K562 (cell line): ENCODE data around the gene SLC25A10. TPM values are rescaled to one million over a fixed set of nuclear protein-coding genes. Genes with fewer than 3 reads are reported as not detected.
A peak's percentile ranks its signal among the peaks of the same experiment; 100 is the strongest.

Source experiments
- ATF6 ChIP-seq: sonication (generic); formaldehyde crosslinking; IDR thresholded peaks from 2 replicates; pipeline ENCODE4 v1.4.0; 2020; ENCODE audit warnings: mild to moderate bottlenecking, missing genetic modification reagents
- CHD2 ChIP-seq: IDR thresholded peaks from 2 replicates; pipeline ENCODE4 v1.6.1; 2011; ENCODE audit warnings: low read depth, low read length
- CLOCK ChIP-seq: fragments of 250-450 bp; sonication (Bioruptor Pico); IDR thresholded peaks from 2 replicates; pipeline ENCODE4 v1.4.0; 2020; ENCODE audit warnings: mild to moderate bottlenecking, moderate library complexity, borderline replicate concordance
- DDX20 ChIP-seq: fragments of 450-650 bp; IDR thresholded peaks from 2 replicates; pipeline ENCODE4 v1.6.1; 2016; ENCODE audit warnings: missing genetic modification characterization, low read depth, mild to moderate bottlenecking, missing compliant biosample characterization, moderate library complexity
- HOXB6 ChIP-seq: fragments of 250-450 bp; sonication (Bioruptor Pico); IDR thresholded peaks from 2 replicates; pipeline ENCODE4 v1.5.1; 2022; ENCODE audit warnings: mild to moderate bottlenecking, borderline replicate concordance
- POLR2AphosphoS5 ChIP-seq: IDR thresholded peaks from 2 replicates; pipeline ENCODE4 v1.6.1; 2011; ENCODE audit warnings: mild to moderate bottlenecking, low read depth, low read length, moderate library complexity; ENCODE audit not compliant: control insufficient read depth, insufficient read depth
- RBFOX2 ChIP-seq: fragments of 200-400 bp; formaldehyde crosslinking; IDR thresholded peaks from 2 replicates; pipeline ENCODE4 v1.6.1; 2017; ENCODE audit warnings: low read depth, mild to moderate bottlenecking, low read length, moderate library complexity
- SOX6 ChIP-seq: fragments of 450-650 bp; IDR thresholded peaks from 2 replicates; pipeline ENCODE4 v1.6.1; 2014; ENCODE audit warnings: mild to moderate bottlenecking
- TAL1 ChIP-seq: fragments of 450-650 bp; IDR thresholded peaks from 2 replicates; pipeline ENCODE4 v1.6.1; 2016; ENCODE audit warnings: mild to moderate bottlenecking
- YBX1 ChIP-seq: fragments of 450-650 bp; IDR thresholded peaks from 2 replicates; pipeline ENCODE4 v1.7.1; 2016; ENCODE audit warnings: mild to moderate bottlenecking
- ZBTB11 ChIP-seq, 3 experiments: fragments of 200-800 bp in 1 of 3; fragments of 250-450 bp in 1 of 3; fragments of 450-650 bp in 1 of 3; sonication (Bioruptor Pico) in 1 of 3; sonication (Bioruptor generic) in 1 of 3; formaldehyde crosslinking in 1 of 3; IDR thresholded peaks; 2 replicates each; pipeline versions ENCODE4 v1.6.1 to v1.8.0; 2016 to 2022; ENCODE audit warnings: mild to moderate bottlenecking in 2 of 3, missing genetic modification characterization in 2 of 3, missing compliant biosample characterization in 1 of 3, moderate library complexity in 1 of 3
- ZNF324 ChIP-seq: fragments of 250-450 bp; sonication (Bioruptor Pico); IDR thresholded peaks from 2 replicates; pipeline ENCODE4 v1.4.0; 2020; ENCODE audit warnings: mild to moderate bottlenecking
- ZNF347 ChIP-seq: fragments of 450-650 bp; formaldehyde crosslinking; IDR thresholded peaks from 2 replicates; pipeline ENCODE4 v1.4.0; 2020; ENCODE audit warnings: low read depth, mild to moderate bottlenecking, moderate library complexity
- ZNF766 ChIP-seq: fragments of 200-800 bp; sonication (Bioruptor generic); conservative IDR thresholded peaks from 2 replicates; pipeline ENCODE4 v1.6.1; 2016; ENCODE audit warnings: missing genetic modification characterization, missing compliant biosample characterization
- polyA plus RNA-seq, 8 experiments: library from polyadenylated mRNA; depleted of rRNA in 4 of 8; stranded (reverse) in 5 of 8; unstranded in 3 of 8; fragments of >200 nt; fragmentation: Nextera tagmentation in 2 of 8; fragmentation: Illumina TruSeq in 1 of 8; extraction: Ambion mirVana in 2 of 8; extraction: Trizol in 1 of 8; gene quantifications; 2 replicates each; pipeline versions ENCODE4 v1.2.1 to v1.2.3, GENCODE V29; 2011 to 2014; ENCODE audit warnings: inconsistent platforms in 1 of 8, missing spikeins in 1 of 8
- total RNA-seq, 7 experiments: library from RNA; depleted of rRNA in 6 of 7; stranded (reverse); fragments of >200 nt in 6 of 7; fragmentation: Illumina TruSeq in 2 of 7; extraction: Trizol in 2 of 7; gene quantifications; 2 replicates each; pipeline versions ENCODE4 v1.2.1 to v1.2.3, GENCODE V29; 2011 to 2021; ENCODE audit warnings: low replicate concordance in 1 of 7
- TF ChIP-seq, protein P1 (sequence below): IDR thresholded peaks from 2 replicates; pipeline ENCODE4 v1.6.1; 2012; ENCODE audit warnings: low read depth, low read length, improper control_type of control experiment, borderline replicate concordance

The SLC25A10 gene
- total and polyA plus RNA-seq, 9 of the 15 experiments (the other 6 are each of a cell fraction or from before 2014, with no cell fraction given): 0.10 to 85.6 (median 34.3) TPM

GRCh38 chr17:81700353-81701287, 11.5 kb upstream of the SLC25A10 start (continued):
- TF ChIP-seq ZBTB11 (CRISPR knock-in tag; IDR thresholded peaks at IDR 0.05) (0 out of 6 replicates have a peak, but pooled peaks of 1 of the 3 experiments have one; percentile 30), DDX20 (tag) (no peak), POLR2AphosphoS5 (peak; percentile 34; the same call in 1 of the 2 replicates), ATF6 (CRISPR knock-in tag) (no peak), YBX1 (no peak), ZNF324 (CRISPR knock-in tag) (no peak), SOX6 (no peak), TAL1 (no peak), ZNF347 (CRISPR knock-in tag) (no peak), RBFOX2 (peak; percentile 63), HOXB6 (no peak), ZNF766 (CRISPR knock-in tag) (no peak), CHD2 (no peak), CLOCK (CRISPR knock-in tag) (no peak)
- TF ChIP-seq, protein P1, sequence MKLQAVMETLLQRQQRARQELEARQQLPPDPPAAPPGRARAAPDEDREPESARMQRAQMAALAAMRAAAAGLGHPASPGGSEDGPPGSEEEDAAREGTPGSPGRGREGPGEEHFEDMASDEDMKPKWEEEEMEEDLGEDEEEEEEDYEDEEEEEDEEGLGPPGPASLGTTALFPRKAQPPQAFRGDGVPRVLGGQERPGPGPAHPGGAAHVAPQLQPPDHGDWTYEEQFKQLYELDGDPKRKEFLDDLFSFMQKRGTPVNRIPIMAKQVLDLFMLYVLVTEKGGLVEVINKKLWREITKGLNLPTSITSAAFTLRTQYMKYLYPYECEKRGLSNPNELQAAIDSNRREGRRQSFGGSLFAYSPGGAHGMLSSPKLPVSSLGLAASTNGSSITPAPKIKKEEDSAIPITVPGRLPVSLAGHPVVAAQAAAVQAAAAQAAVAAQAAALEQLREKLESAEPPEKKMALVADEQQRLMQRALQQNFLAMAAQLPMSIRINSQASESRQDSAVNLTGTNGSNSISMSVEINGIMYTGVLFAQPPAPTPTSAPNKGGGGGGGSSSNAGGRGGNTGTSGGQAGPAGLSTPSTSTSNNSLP: no peak
